Ishikawa (cell line): ENCODE data around the gene MYO7A.

ENCODE experiments used
- CEBPB ChIP-seq: IDR thresholded peaks from 2 replicates; pipeline ENCODE4 v1.6.1; 2012
- CREB1 ChIP-seq: IDR thresholded peaks from 2 replicates; pipeline ENCODE4 v1.6.1; 2012; ENCODE audit warnings: low read depth
- EGR1 ChIP-seq: IDR thresholded peaks from 2 replicates; pipeline ENCODE4 v1.6.1; 2012
- EP300 ChIP-seq: IDR thresholded peaks from 2 replicates; pipeline ENCODE4 v1.6.1; 2012; ENCODE audit warnings: borderline replicate concordance
- MAX ChIP-seq: IDR thresholded peaks from 2 replicates; pipeline ENCODE4 v1.6.1; 2012
- NFIC ChIP-seq: IDR thresholded peaks from 2 replicates; pipeline ENCODE4 v1.6.1; 2012
- REST ChIP-seq: IDR thresholded peaks from 2 replicates; pipeline ENCODE4 v1.6.1; 2012; ENCODE audit warnings: low read depth, mild to moderate bottlenecking
- TAF1 ChIP-seq: IDR thresholded peaks from 2 replicates; pipeline ENCODE4 v1.6.1; 2012; ENCODE audit warnings: low read depth, mild to moderate bottlenecking
- TCF12 ChIP-seq: IDR thresholded peaks from 2 replicates; pipeline ENCODE4 v1.6.1; 2012; ENCODE audit warnings: low read depth
- YY1 ChIP-seq: IDR thresholded peaks from 2 replicates; pipeline ENCODE4 v1.6.1; 2012; ENCODE audit warnings: low read depth

- TF ChIP-seq MAX: no peak
- no peak for TF ChIP-seq EP300
- TF ChIP-seq REST: no peak
- TF ChIP-seq EGR1: no peak
- peak; percentile 15; the same call in 1 of the 2 replicates for TF ChIP-seq NFIC
- no peak for TF ChIP-seq TAF1
- TF ChIP-seq CEBPB: no peak
- TF ChIP-seq TCF12: no peak
- no peak for TF ChIP-seq YY1
- no peak for TF ChIP-seq CREB1
Observed at GRCh38 chr11:77172666-77172982, 44.6 kb downstream of the MYO7A start.
